Suprapubic skin (tissue), 4 donors: Measurements from ENCODE around the gene SRBD1. TPM values are rescaled to one million over a fixed set of nuclear protein-coding genes. Genes with fewer than 3 reads are reported as not detected.

ENCODE experiments used
- DNase-seq, 2 donors: peaks; one replicate each; pipeline ENCODE4 v3.0.0-alpha.2; 2019; ENCODE audit warnings: low spot score in 2 of 2
- H3K27ac ChIP-seq: fragments of 200-600 bp; sonication (generic); one replicate; pipeline ENCODE4 v1.5.1; 2019
- H3K27me3 ChIP-seq: fragments of 200-600 bp; sonication (generic); one replicate; pipeline ENCODE4 v1.5.1; 2019
- H3K36me3 ChIP-seq: fragments of 200-600 bp; sonication (generic); one replicate; pipeline ENCODE4 v1.5.1; 2019
- H3K4me1 ChIP-seq: fragments of 200-600 bp; sonication (generic); one replicate; pipeline ENCODE4 v1.5.1; 2019
- H3K4me3 ChIP-seq: fragments of 200-600 bp; sonication (generic); one replicate; pipeline ENCODE4 v1.5.1; 2019; ENCODE audit warnings: mild to moderate bottlenecking
- H3K9me3 ChIP-seq: fragments of 200-600 bp; sonication (generic); one replicate; pipeline ENCODE4 v1.5.1; 2019
- CTCF ChIP-seq, 2 donors: fragments of 200-600 bp in 1 of 2; fragments of 450-650 bp in 1 of 2; sonication (generic) in 1 of 2; IDR thresholded peaks; one replicate each; pipeline ENCODE4 v1.5.1; 2016 to 2019; ENCODE audit warnings: antibody characterized with exemption in 2 of 2, mild to moderate bottlenecking in 1 of 2, moderate library complexity in 1 of 2
- EP300 ChIP-seq: sonication (generic); formaldehyde crosslinking; IDR thresholded peaks from one replicate; pipeline ENCODE4 v1.6.1; 2017; ENCODE audit warnings: antibody characterized with exemption
- POLR2A ChIP-seq, 2 donors: fragments of 450-650 bp; IDR thresholded peaks; one replicate each; pipeline ENCODE4 v1.6.1; 2017; ENCODE audit warnings: antibody characterized with exemption in 2 of 2, mild to moderate bottlenecking in 2 of 2, moderate library complexity in 2 of 2
- POLR2AphosphoS5 ChIP-seq, 3 donors: sonication (generic); formaldehyde crosslinking; IDR thresholded peaks; one replicate each; pipeline ENCODE4 v1.6.1; 2017; ENCODE audit warnings: antibody characterized with exemption in 3 of 3
- WGBS: methylation state at CpG from one replicate; pipeline ENCODE4 v1.1.5; 2018; 5-methylcytosine and 5-hydroxymethylcytosine counted together
- total RNA-seq, 4 donors: library from RNA; depleted of rRNA; stranded (reverse); fragments of >200 nt; gene quantifications; one replicate each; pipeline ENCODE4 v1.1.0, GENCODE V29; 2016

Gene SRBD1
- total RNA-seq, 4 donors from 2014 or later: 6.1 to 9.6 (median 7.2) TPM

GRCh38 chr2:45412754-45413379, 198.2 kb downstream of the SRBD1 start:
- Histone ChIP-seq H3K27me3 (no peaks in the 10 kb centered on the region), H3K36me3 (peaks cover 14% of the 10 kb centered on the region), H3K4me3 (no peak overlapping the region), H3K27ac (no peak overlapping the region), H3K4me1 (no peaks in the 10 kb centered on the region), H3K9me3 (no peaks in the 10 kb centered on the region)
- 48% methylated on average over 2 of the region's 2 CpGs for WGBS
- TF ChIP-seq CTCF (IDR thresholded peaks at IDR 0.05): no peak
- no peak for TF ChIP-seq EP300
- TF ChIP-seq POLR2A (IDR thresholded peaks at IDR 0.05): no peak
- no peak for TF ChIP-seq POLR2AphosphoS5 (IDR thresholded peaks at IDR 0.05)
- DNase-seq: no peak

- Histone ChIP-seq H3K4me1 (no peaks in the 10 kb centered on the region), H3K4me3 (no peak overlapping the region), H3K36me3 (peaks cover 7% of the 10 kb centered on the region), H3K27me3 (no peaks in the 10 kb centered on the region), H3K27ac (no peak overlapping the region), H3K9me3 (no peaks in the 10 kb centered on the region)
- TF ChIP-seq POLR2AphosphoS5 (IDR thresholded peaks at IDR 0.05) (no peak), CTCF (IDR thresholded peaks at IDR 0.05) (no peak)
- DNase-seq: no peak
- 96% methylated on average over 1 of the region's 1 CpG for WGBS
These were observed 201.4 kb downstream of the SRBD1 start for GRCh38 chr2:45409677-45410076.

- WGBS: 49% methylated on average over 2 of the region's 2 CpGs
- Histone ChIP-seq H3K27me3 (no peaks in the 10 kb centered on the region), H3K4me1 (no peaks in the 10 kb centered on the region), H3K27ac (no peak overlapping the region), H3K9me3 (no peaks in the 10 kb centered on the region), H3K36me3 (peaks cover 7% of the 10 kb centered on the region), H3K4me3 (no peak overlapping the region)
- TF ChIP-seq POLR2AphosphoS5 (IDR thresholded peaks at IDR 0.05) (no peak), EP300 (no peak), CTCF (IDR thresholded peaks at IDR 0.05) (no peak), POLR2A (IDR thresholded peaks at IDR 0.05) (no peak)
- no peak for DNase-seq
These were observed 204.4 kb downstream of the SRBD1 start for GRCh38 chr2:45406621-45407020.

- H3K4me1 ChIP-seq: no peaks in the 10 kb centered on the region
- no peak for TF ChIP-seq POLR2A (IDR thresholded peaks at IDR 0.05)
- TF ChIP-seq EP300: no peak
- no peak for TF ChIP-seq POLR2AphosphoS5 (IDR thresholded peaks at IDR 0.05)
- no peak for TF ChIP-seq CTCF (IDR thresholded peaks at IDR 0.05)
- H3K9me3 ChIP-seq: no peaks in the 10 kb centered on the region
- no peak for DNase-seq
- WGBS: 65% methylated on average over 3 of the region's 3 CpGs
- H3K36me3 ChIP-seq: no peaks in the 10 kb centered on the region
- H3K4me3 ChIP-seq: no peak overlapping the region
- no peaks in the 10 kb centered on the region for H3K27me3 ChIP-seq
- H3K27ac ChIP-seq: no peak overlapping the region
These were observed 206.2 kb downstream of the SRBD1 start for GRCh38 chr2:45404807-45405297.

GRCh38 chr2:45403036-45403435, 208.0 kb downstream of the SRBD1 start:
- no peaks in the 10 kb centered on the region for H3K4me1 ChIP-seq
- no peak overlapping the region for H3K27ac ChIP-seq
- TF ChIP-seq EP300: no peak
- TF ChIP-seq POLR2AphosphoS5 (IDR thresholded peaks at IDR 0.05): no peak
- TF ChIP-seq POLR2A (IDR thresholded peaks at IDR 0.05): no peak
- TF ChIP-seq CTCF (IDR thresholded peaks at IDR 0.05): no peak
- H3K36me3 ChIP-seq: no peaks in the 10 kb centered on the region
- no peaks in the 10 kb centered on the region for H3K9me3 ChIP-seq
- DNase-seq: no peak
- no peaks in the 10 kb centered on the region for H3K27me3 ChIP-seq
- no peak overlapping the region for H3K4me3 ChIP-seq
